ENCODE measurements around the gene CKM.

The CKM gene

DNA sequence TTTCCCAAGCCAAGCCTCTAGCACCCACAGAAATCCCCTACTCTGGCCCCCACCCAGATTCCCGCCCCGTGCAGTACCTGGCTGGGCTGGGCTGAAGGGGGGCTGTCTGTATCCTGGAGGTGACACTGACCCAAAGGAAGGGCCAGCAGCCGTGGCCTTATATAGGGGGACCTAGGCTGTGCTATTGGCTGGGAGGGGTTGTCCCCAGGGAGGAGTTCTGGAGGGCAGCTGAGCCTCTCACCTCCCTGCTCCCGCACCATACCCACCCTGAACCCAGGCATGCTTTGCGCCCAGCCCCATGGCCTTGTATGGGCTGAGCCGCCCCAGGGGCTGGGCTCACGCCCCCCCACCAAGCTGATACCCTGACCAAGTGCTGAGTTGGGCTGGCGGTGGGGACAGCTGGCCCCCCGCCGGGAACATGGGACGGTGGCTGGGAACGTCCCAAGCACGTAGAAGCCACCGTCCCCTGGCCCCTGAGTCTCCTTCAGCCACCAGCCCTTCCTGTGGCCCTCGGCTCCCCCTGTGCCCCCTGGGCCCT, at the start of gene CKM:
TSS of gene CKM (minus strand) at position 132 of the 538 bp plus-strand sequence. CDS start 3,162 bp downstream, outside the sequence.
- no peak for DNase-seq

DNA sequence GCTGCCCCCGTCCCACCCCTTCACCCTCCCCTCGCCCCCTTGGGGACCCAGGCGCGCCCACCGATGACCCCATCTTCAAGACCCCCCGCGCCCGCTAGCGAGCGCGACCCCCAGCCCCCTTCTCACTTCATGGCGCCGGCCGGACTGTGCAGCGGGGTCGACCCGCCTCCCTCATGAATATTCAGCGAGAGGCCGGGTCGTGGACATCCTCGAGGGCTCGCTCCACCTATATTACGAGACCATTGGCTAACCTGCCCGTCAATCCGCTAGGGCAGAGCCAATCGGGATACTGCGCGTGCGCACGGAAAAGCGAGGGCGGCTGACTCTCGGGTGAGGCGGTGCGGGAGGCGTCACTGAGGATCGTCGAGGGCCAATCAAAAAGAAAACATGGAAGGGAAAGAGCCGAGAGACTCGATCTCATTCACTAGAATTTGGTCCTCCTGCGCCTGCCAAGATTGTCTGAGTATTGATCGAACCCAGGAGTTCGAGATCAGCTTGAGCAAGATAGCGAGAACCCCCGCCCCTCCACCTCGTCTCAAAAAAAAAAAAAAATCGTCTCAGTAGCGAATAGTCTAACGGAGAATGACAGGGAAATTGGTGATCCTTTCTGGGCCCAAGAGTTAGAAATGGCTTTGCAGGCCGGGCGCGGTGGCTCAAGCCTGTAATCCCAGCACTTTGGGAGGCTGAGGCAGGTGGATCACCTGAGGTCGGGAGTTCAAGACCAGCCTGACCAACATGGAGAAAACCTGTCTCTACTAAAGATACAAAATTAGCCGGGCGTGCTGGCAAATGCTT, 47.9 kb upstream of the CKM start, which contains the start of gene ERCC2:
TSS of gene ERCC2 (minus strand) at position 164 of the 795 bp plus-strand sequence. CDS start at position 131, 33 bp downstream.
- DNase-seq, result peak; percentile 84 to 100 (median 98)

DNA sequence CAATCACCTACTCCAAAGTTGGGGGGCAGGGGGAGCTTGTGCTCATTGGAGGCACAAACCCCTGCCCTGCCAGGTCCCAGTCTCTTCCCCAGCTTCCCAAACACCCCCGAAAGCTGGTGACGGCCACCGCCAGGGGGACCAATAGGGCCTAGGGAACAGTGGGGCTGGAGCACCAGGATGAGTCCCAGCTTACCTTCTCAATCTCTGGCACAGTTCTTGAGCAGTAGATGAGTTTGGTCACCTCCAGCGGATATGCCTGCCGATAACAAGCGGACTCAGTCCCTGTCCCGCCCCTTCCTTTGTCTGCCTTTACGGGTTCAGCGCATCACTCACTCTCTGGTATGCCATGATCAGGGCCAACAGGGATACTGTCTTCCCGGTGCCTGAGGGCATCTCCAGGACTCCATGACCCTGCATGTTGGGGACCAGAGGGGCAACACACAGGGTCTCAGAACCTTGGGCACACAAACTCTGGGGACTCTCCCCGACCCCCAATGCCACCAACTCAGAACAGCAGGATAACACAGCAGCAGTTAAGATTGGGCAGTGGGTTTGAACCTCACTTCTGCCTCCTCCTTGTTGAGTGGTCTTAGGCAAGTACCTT, 46.2 kb upstream of the CKM start:
- no peak for DNase-seq

DNA sequence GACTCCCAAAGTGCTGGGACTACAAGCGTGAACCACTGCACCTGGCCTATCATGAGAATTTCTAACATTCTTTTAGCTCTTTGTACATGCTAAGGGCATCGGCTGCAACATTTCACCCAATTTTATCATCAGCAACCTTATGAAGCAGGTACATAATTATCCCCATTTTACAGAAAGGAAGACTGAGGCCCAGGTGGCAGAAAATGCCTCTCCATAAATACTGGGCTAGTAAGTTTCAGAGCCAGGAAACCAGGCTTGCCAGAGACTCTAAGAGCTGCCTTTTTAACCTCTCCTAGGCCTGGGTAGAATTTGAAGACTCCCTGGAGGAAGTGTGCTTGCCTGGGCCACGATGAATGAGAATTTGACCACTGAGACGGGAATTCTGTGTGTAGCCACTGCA, 45.5 kb upstream of the CKM start:
- no peak for DNase-seq

DNA sequence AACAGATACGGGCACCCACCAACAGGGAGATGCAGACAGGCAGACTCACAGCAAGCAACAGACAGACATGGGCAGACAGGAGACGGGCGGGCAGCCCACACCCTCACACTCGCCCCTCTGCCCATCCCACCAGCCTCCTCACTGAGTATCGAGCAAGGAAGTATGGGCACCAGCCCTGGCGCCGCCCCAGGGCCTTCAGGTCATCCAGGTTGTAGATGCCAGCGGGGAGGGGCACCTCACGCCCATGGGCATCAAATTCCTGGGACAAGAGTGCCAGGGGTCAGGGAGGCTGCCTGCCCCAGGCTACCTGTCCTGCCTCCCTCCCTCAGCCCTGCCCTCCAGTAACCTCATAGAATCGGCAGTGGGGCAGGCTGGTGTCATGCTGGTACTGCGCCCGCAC, 42.0 kb upstream of the CKM start:
- no peak for DNase-seq

DNA sequence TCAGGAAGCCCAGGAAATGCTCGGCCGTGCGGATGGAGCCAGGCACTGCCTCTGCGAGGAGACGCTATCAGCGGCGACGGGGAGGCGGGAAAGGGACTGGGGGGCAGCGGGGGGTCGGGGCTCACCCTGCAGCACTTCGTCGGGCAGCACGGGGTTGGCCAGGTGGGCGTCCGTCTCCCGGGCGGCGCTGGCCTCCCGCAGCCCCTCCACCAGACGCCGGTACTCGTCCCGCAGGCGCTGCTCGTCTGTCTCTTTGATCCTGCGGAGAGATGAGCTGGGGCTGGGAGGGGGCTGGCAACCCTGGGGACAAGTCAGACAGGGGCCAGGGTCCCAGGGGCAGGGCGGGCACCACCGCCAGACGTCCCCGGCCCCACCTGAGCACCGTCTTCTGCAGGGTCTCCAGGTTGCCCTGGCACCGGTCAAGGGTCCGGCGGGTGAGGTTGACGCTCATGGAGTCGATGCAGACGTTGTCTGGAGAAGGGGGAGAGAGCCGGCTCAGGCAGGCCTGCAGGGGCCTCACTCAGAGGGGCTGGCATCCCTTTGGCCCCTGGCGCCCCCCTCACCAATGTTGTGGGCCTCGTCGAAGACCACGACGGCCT, 41.3 kb upstream of the CKM start:
- no peak for DNase-seq

DNA sequence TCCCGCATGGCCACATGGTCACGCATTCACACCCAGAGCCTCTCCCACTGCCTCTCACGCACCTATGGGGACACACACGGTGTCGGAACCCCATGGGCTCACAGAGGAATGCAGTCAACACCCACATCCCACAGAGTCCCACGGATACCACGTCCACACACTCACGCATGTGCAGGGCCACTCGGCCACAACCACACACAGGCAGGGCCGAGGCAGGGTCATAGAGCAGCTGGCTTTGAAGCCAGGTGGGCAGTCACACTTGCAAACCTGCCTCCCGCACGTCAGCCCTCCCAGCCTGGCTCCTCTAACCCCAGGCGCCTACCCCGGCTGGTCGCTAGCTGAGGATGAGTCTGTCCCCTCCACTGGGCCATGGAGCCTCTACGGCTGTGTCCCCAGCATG, 39.6 kb upstream of the CKM start:
- DNase-seq, result no peak

DNA sequence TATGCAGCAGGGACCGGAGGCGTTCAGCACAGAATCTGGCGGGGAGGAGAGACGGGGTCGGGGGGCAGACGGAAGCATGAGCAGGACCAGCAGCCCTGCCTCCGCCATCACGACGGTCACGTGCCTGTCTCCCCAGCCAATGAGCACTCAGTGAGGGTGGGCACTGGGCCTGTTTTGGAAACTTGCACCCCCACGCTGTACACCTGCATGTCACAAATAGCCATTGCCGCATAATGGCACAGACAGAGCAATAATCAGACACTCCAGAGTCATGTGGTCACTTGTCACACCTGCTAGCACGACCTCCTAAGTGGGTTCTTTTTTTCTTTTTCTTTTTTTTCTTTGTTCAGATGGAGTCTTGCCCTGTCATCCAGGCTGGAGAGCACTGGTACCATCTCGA, 38.9 kb upstream of the CKM start:
- DNase-seq, result no peak

DNA sequence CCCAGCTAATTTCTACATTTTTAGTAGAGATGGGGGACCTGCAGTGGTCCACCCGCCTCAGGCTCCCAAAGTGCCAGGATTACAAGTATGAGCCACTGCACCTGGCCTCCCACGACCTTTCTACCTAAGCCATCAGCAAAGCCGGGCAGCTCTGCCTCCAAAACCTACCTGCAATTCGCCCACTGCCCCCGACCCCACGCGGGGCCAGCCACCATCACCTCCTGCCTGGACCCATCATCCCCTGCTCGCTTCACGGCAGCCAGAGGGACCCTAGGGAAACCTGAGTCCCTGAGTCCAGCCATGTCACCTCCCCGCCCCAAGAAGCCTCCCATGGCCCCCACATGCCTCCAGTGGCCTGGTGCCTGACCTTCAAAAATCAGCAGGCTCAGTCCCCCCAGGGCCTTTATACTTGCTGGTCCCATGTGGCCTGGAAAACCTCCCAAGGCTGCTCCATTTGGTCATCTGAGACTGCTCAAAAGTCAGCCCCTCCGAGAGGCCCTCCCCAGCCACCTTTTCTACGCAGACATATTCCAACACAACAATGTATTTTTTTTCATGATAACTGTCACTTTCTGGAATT, 35.6 kb upstream of the CKM start:
- DNase-seq, result no peak

GRCh38 chr19:45357445-45357783, 34.7 kb upstream of the CKM start:
- no peak for DNase-seq

GRCh38 chr19:45356760-45357444, 34.2 kb upstream of the CKM start:
- DNase-seq, result no peak

DNA sequence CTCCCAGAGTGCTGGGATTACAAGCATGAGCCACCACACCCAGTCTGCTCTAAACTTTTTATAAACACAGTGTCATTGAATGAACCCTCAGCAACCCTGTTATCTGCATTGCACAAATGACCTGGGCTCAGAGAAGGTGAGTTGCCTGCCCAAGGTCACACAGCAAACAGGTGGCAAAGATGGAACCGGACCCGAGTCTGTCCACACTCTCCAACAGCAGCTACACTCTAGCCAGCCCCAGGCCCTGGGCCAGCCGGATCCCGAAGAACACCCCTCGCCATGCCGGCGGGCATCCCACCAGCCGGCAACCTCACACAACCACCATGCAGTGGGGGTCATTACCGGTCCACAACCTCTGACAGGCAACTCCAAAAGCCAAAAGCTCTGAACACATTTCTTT, 33.2 kb upstream of the CKM start:
- no peak for DNase-seq

GRCh38 chr19:45355402-45355801, 32.7 kb upstream of the CKM start:
- DNase-seq, result no peak

GRCh38 chr19:45354241-45354842, 31.7 kb upstream of the CKM start:
- peak in 3 of 56 donors; percentile 5 to 18 (median 8) for DNase-seq

DNA sequence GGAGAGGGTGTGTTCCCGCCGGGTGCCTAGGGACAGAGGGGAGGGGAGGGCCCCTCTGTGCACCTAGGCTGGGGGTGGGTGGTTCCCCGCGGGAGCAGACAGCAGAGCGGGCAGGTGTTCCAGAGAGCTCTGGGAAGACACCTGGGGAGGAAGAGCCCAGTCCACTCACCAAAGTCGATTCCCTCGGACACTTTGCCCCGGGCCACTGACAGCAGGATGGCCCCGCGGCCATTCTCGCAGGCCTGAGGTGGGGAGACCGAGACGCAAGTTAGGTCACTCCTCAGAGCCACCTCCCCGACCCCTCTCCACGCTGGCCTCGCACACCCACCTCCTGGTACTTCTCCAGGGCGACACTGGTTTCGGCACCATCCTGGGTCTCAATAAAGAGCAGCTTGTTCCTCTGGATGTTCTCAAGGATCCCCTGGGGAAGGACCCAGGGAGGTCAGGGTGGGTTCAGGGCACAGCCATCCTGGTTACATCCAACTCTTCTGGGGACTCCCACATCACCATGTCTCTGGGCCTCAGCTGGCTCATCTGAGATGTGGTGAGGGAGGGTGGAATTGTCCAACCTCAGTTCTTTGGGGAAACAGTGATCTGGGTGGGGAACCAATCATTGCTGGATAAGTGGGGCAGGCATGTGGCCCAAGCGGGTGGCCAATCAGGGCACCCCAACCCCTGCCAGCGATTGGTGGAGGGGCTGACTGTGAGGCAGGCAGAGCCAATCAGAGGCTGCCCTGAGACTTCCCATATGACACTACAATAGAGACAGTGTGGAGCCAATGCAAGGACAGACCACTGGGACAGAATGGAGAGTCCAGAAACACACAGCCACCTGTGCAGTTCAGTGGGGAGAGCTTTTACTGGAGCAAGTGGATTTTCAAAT, 30.5 kb upstream of the CKM start:
- DNase-seq, result no peak

DNA sequence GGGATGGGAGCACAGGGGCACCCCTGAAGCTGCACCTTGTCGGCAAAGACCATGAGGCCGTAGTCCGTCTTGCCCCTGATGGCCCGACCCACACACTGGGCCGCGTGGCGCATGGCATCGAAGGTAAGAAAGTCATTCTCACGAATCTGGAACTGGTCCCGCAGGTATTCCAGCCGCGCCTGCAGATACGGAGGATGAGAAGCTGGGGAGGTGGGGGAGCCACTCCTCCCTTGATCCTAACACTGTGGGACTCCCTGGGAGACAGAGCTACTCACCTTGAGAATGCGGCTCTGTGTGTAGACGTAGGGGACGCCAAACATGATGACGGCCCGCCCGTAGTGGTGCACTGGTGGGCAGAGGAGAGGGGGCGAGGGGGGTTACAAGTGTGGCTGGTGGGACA, 29.8 kb upstream of the CKM start:
- no peak for DNase-seq

DNA sequence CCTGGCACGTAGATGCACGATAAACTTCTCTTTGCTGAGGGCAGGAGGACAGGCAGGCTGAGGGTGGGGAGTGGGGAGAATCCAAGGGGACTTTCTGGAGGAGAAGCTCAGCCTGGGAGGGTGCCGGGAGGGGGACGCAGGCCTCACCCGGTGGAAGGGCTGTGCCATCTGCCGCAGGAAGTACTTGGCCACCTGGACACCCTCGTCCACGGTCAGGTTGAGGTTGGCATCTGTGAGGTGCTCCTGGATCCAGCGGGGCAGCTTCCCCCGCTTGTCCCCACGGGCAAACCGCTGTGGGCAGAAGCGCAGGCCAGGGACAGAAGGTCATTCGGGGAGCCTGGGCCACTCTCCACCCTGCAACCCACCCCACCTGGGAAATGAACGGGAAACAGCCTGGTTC, 29.4 kb upstream of the CKM start:
- no peak for DNase-seq

- no peak for DNase-seq
Observed at GRCh38 chr19:45351401-45351952, 28.8 kb upstream of the CKM start.

- DNase-seq, result no peak
Observed at GRCh38 chr19:45350477-45351058, 27.9 kb upstream of the CKM start.

Measured in nucleus accumbens (tissue), 56 donors.